ENCODE measurements around the gene ROR2.

DNA sequence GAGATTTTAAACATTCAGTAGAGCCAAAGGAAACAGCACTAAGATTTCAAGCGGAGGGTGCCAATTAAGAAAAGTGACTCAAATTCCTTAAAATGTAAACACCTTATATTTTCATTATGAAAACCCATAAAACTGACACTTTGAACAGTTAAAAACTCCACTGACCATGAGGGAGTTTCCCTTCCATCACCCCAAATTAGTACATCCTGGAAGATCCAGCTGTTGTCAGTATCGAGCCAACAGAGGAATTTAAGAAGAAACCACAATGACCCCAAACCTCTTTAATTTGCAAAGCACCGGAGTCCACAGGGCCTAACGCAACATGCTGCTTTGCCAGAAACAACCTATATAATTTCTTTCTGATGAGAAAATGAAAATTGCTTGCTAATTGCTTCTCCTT, 41.3 kb downstream of the ROR2 start:
- TF ChIP-seq POLR2AphosphoS5 (IDR thresholded peaks at IDR 0.05; ENCODE audit: insufficient read depth, low read depth, low read length), result no peak
- TF ChIP-seq, protein P1, sequence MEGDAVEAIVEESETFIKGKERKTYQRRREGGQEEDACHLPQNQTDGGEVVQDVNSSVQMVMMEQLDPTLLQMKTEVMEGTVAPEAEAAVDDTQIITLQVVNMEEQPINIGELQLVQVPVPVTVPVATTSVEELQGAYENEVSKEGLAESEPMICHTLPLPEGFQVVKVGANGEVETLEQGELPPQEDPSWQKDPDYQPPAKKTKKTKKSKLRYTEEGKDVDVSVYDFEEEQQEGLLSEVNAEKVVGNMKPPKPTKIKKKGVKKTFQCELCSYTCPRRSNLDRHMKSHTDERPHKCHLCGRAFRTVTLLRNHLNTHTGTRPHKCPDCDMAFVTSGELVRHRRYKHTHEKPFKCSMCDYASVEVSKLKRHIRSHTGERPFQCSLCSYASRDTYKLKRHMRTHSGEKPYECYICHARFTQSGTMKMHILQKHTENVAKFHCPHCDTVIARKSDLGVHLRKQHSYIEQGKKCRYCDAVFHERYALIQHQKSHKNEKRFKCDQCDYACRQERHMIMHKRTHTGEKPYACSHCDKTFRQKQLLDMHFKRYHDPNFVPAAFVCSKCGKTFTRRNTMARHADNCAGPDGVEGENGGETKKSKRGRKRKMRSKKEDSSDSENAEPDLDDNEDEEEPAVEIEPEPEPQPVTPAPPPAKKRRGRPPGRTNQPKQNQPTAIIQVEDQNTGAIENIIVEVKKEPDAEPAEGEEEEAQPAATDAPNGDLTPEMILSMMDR (IDR thresholded peaks at IDR 0.05; ENCODE audit: extremely low read depth in 1 of 2, insufficient read depth in 1 of 2, low read depth in 1 of 2, low read length in 2 of 2), result no peak
- no peak for TF ChIP-seq POLR2A (IDR thresholded peaks at IDR 0.05; ENCODE audit: low read depth, low read length)
- no peak for TF ChIP-seq EZH2 (IDR thresholded peaks at IDR 0.05; ENCODE audit: borderline replicate concordance, low read depth, low read length, severe bottlenecking)
- TF ChIP-seq, protein P2, sequence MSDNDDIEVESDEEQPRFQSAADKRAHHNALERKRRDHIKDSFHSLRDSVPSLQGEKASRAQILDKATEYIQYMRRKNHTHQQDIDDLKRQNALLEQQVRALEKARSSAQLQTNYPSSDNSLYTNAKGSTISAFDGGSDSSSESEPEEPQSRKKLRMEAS (IDR thresholded peaks at IDR 0.05; ENCODE audit: insufficient read depth, insufficient read length), result no peak

Measured in endothelial cell of umbilical vein (primary cell).